ENCODE measurements around the gene SIAH3. TPM values are rescaled to one million over a fixed set of nuclear protein-coding genes. Genes with fewer than 3 reads are reported as not detected.

The SIAH3 gene
- total RNA-seq, 3 donors from 2014 or later (not counting 1 experiment from before 2014, with no cell fraction given), result not detected

- H3K27me3 Mint-ChIP-seq (ENCODE audit: low read depth in 2 of 2), result peaks cover 21 to 42% of the 10 kb centered on the region in 2 donors
- no peak for ATAC-seq
- TF ChIP-seq CTCF (IDR thresholded peaks at IDR 0.05), result no peak
- intact Hi-C loops (cut with micrococcal nuclease), result no loop called here
- H3K36me3 Mint-ChIP-seq, result no peaks in the 10 kb centered on the region
- H3K27ac Mint-ChIP-seq, result no peak overlapping the region
- Histone ChIP-seq H3K4me3 (ENCODE audit: low read length) (no peak overlapping the region), H3K27me3 (ENCODE audit: control insufficient read depth, insufficient read depth, low read length) (no peaks in the 10 kb centered on the region), H3K9me3 (ENCODE audit: control insufficient read depth, insufficient read depth, low read length) (no peaks in the 10 kb centered on the region), H3K4me1 (ENCODE audit: control insufficient read depth, insufficient read depth, low read length) (no peaks in the 10 kb centered on the region), H3K36me3 (ENCODE audit: control insufficient read depth, insufficient read depth, low read length) (no peaks in the 10 kb centered on the region), H3K27ac (ENCODE audit: low read length) (no peak overlapping the region)
- no peaks in the 10 kb centered on the region for H3K9me3 Mint-ChIP-seq
- DNase-seq, result no peak
- no peaks in the 10 kb centered on the region for H3K4me1 Mint-ChIP-seq
- H3K4me3 Mint-ChIP-seq, result no peak overlapping the region
Observed at GRCh38 chr13:45861322-45861721, 9.8 kb upstream of the SIAH3 start.

- H3K27ac Mint-ChIP-seq, result no peak overlapping the region
- H3K27me3 Mint-ChIP-seq (ENCODE audit: low read depth in 2 of 2), result peaks cover 22 to 52% of the 10 kb centered on the region in 2 donors
Observed at GRCh38 chr13:45860240-45860639, 8.7 kb upstream of the SIAH3 start.

GRCh38 chr13:45859705-45860104 is 8.2 kb upstream of the SIAH3 start:
- Mint-ChIP-seq H3K36me3 (no peaks in the 10 kb centered on the region), H3K27me3 (ENCODE audit: low read depth in 2 of 2) (peaks cover 25 to 56% of the 10 kb centered on the region in 2 donors), H3K9me3 (no peaks in the 10 kb centered on the region), H3K27ac (no peak overlapping the region), H3K4me1 (no peaks in the 10 kb centered on the region), H3K4me3 (no peak overlapping the region)
- H3K4me1 ChIP-seq (ENCODE audit: control insufficient read depth, insufficient read depth, low read length), result no peaks in the 10 kb centered on the region
- 78% methylated on average over 2 of the region's 2 CpGs for WGBS (ENCODE audit: insufficient coverage)
- ATAC-seq, result no peak
- H3K27me3 ChIP-seq (ENCODE audit: control insufficient read depth, insufficient read depth, low read length), result no peaks in the 10 kb centered on the region
- H3K36me3 ChIP-seq (ENCODE audit: control insufficient read depth, insufficient read depth, low read length), result no peaks in the 10 kb centered on the region
- TF ChIP-seq CTCF (IDR thresholded peaks at IDR 0.05), result no peak
- H3K27ac ChIP-seq (ENCODE audit: low read length), result no peak overlapping the region
- intact Hi-C loops (cut with micrococcal nuclease), result no loop called here
- DNase-seq, result no peak
- no peaks in the 10 kb centered on the region for H3K9me3 ChIP-seq (ENCODE audit: control insufficient read depth, insufficient read depth, low read length)
- no peak overlapping the region for H3K4me3 ChIP-seq (ENCODE audit: low read length)

More at GRCh38 chr13:45860240-45860639, 8.7 kb upstream of the SIAH3 start:
- Histone ChIP-seq H3K4me3 (ENCODE audit: low read length) (no peak overlapping the region), H3K4me1 (ENCODE audit: control insufficient read depth, insufficient read depth, low read length) (no peaks in the 10 kb centered on the region), H3K36me3 (ENCODE audit: control insufficient read depth, insufficient read depth, low read length) (no peaks in the 10 kb centered on the region), H3K27ac (ENCODE audit: low read length) (no peak overlapping the region), H3K27me3 (ENCODE audit: control insufficient read depth, insufficient read depth, low read length) (no peaks in the 10 kb centered on the region), H3K9me3 (ENCODE audit: control insufficient read depth, insufficient read depth, low read length) (no peaks in the 10 kb centered on the region)
- intact Hi-C loops (cut with micrococcal nuclease), result no loop called here
- DNase-seq, result no peak
- no peak for TF ChIP-seq CTCF (IDR thresholded peaks at IDR 0.05)
- no peak overlapping the region for H3K4me3 Mint-ChIP-seq
- H3K4me1 Mint-ChIP-seq, result no peaks in the 10 kb centered on the region
- no peaks in the 10 kb centered on the region for H3K36me3 Mint-ChIP-seq
- ATAC-seq, result no peak
- H3K9me3 Mint-ChIP-seq, result no peaks in the 10 kb centered on the region
- 79% methylated on average over 4 of the region's 5 CpGs for WGBS (ENCODE audit: insufficient coverage)

GRCh38 chr13:45852494-45852893 is 941 bp upstream of the SIAH3 start:
- Histone ChIP-seq H3K9me3 (ENCODE audit: control insufficient read depth, insufficient read depth, low read length) (no peaks in the 10 kb centered on the region), H3K27ac (ENCODE audit: low read length) (no peak overlapping the region), H3K27me3 (ENCODE audit: control insufficient read depth, insufficient read depth, low read length) (peaks cover 8% of the 10 kb centered on the region), H3K36me3 (ENCODE audit: control insufficient read depth, insufficient read depth, low read length) (no peaks in the 10 kb centered on the region), H3K4me1 (ENCODE audit: control insufficient read depth, insufficient read depth, low read length) (peaks cover 24% of the 10 kb centered on the region), H3K4me3 (ENCODE audit: low read length) (no peak overlapping the region)
- intact Hi-C loops (cut with micrococcal nuclease), result no loop called here
- Mint-ChIP-seq H3K4me1 (peaks cover 18 to 20% of the 10 kb centered on the region in 2 donors), H3K27me3 (ENCODE audit: low read depth in 2 of 2) (peaks cover 53 to 81% of the 10 kb centered on the region in 2 donors), H3K9me3 (peaks cover 0 to 2% of the 10 kb centered on the region in 2 donors), H3K36me3 (peaks cover 5% of the 10 kb centered on the region), H3K27ac (no peak overlapping the region), H3K4me3 (no peak overlapping the region)
- TF ChIP-seq CTCF (IDR thresholded peaks at IDR 0.05), result no peak
- WGBS (ENCODE audit: insufficient coverage), result 90% methylated on average over 3 of the region's 3 CpGs
- DNase-seq (no peak), ATAC-seq (no peak)

All from natural killer cell (primary cell).